Measurements from ENCODE around the gene GRP.

- TF ChIP-seq, protein P1, sequence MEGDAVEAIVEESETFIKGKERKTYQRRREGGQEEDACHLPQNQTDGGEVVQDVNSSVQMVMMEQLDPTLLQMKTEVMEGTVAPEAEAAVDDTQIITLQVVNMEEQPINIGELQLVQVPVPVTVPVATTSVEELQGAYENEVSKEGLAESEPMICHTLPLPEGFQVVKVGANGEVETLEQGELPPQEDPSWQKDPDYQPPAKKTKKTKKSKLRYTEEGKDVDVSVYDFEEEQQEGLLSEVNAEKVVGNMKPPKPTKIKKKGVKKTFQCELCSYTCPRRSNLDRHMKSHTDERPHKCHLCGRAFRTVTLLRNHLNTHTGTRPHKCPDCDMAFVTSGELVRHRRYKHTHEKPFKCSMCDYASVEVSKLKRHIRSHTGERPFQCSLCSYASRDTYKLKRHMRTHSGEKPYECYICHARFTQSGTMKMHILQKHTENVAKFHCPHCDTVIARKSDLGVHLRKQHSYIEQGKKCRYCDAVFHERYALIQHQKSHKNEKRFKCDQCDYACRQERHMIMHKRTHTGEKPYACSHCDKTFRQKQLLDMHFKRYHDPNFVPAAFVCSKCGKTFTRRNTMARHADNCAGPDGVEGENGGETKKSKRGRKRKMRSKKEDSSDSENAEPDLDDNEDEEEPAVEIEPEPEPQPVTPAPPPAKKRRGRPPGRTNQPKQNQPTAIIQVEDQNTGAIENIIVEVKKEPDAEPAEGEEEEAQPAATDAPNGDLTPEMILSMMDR (IDR thresholded peaks at IDR 0.05; ENCODE audit: low read depth, low read length, poor library complexity, severe bottlenecking): no peak
- TF ChIP-seq EZH2phosphoT487 (IDR thresholded peaks at IDR 0.05; ENCODE audit: borderline replicate concordance, low read length): no peak
Measured at GRCh38 chr18:59263661-59264060, 43.7 kb downstream of the GRP start.
